Activated CD8-positive, alpha-beta memory T cell treated with anti-CD3 and anti-CD28 coated beads, Interleukin-2, amount 50 U/mL, for 1 hour (primary cell): ENCODE data around the gene EPB41L1.

Experiments used
- DNase-seq: peaks from one replicate; pipeline ENCODE4 v3.0.0-alpha.2; 2020; ENCODE audit errors: extremely low read depth

The EPB41L1 gene

GRCh38 chr20:36260316-36260715 is 105.8 kb downstream of the EPB41L1 start:
- DNase-seq, result no peak

- DNase-seq, result no peak
Observed at GRCh38 chr20:36261389-36262105, 107.0 kb downstream of the EPB41L1 start.

GRCh38 chr20:36262440-36262839 is 107.9 kb downstream of the EPB41L1 start:
- no peak for DNase-seq

- DNase-seq, result no peak
Observed at GRCh38 chr20:36264426-36265246, 110.1 kb downstream of the EPB41L1 start.

- no peak for DNase-seq
Observed at GRCh38 chr20:36266189-36266588, 111.6 kb downstream of the EPB41L1 start.

- DNase-seq, result no peak
Observed at GRCh38 chr20:36267605-36268381, 113.3 kb downstream of the EPB41L1 start.

GRCh38 chr20:36268440-36269342 is 114.2 kb downstream of the EPB41L1 start:
- DNase-seq, result no peak

GRCh38 chr20:36269507-36269906 is 115.0 kb downstream of the EPB41L1 start:
- no peak for DNase-seq

- no peak for DNase-seq
Observed at GRCh38 chr20:36270744-36271638, 116.5 kb downstream of the EPB41L1 start.

GRCh38 chr20:36271639-36272546 is 117.4 kb downstream of the EPB41L1 start:
- DNase-seq, result no peak

GRCh38 chr20:36272547-36273220 is 118.1 kb downstream of the EPB41L1 start:
- DNase-seq, result no peak

- no peak for DNase-seq
Observed at GRCh38 chr20:36273414-36274180, 119.1 kb downstream of the EPB41L1 start.

GRCh38 chr20:36274181-36274841 is 119.8 kb downstream of the EPB41L1 start:
- no peak for DNase-seq

- no peak for DNase-seq
Observed at GRCh38 chr20:36275011-36275410, 120.5 kb downstream of the EPB41L1 start.

- no peak for DNase-seq
Observed at GRCh38 chr20:36275441-36276189, 121.1 kb downstream of the EPB41L1 start.

- no peak for DNase-seq
Observed at GRCh38 chr20:36277546-36277945, 123.0 kb downstream of the EPB41L1 start.

- no peak for DNase-seq
Observed at GRCh38 chr20:36279362-36279761, 124.8 kb downstream of the EPB41L1 start.
